Measurements from ENCODE around the gene PRKCA. TPM values are rescaled to one million over a fixed set of nuclear protein-coding genes. Genes with fewer than 3 reads are reported as not detected.
A peak's percentile ranks its signal among the peaks of the same experiment; 100 is the strongest.

Gene PRKCA
- total RNA-seq, 4 donors from 2014 or later: 55.8 to 90.7 (median 66.7) TPM

- H3K9me3 ChIP-seq: no peaks in the 10 kb centered on the region
- WGBS, 2 donors: 68 to 73% methylated on average over 7 of the region's 7 CpGs
- TF ChIP-seq EP300 (IDR thresholded peaks at IDR 0.05): no peak
- no peak for TF ChIP-seq POLR2A (IDR thresholded peaks at IDR 0.05)
- TF ChIP-seq, protein P1, sequence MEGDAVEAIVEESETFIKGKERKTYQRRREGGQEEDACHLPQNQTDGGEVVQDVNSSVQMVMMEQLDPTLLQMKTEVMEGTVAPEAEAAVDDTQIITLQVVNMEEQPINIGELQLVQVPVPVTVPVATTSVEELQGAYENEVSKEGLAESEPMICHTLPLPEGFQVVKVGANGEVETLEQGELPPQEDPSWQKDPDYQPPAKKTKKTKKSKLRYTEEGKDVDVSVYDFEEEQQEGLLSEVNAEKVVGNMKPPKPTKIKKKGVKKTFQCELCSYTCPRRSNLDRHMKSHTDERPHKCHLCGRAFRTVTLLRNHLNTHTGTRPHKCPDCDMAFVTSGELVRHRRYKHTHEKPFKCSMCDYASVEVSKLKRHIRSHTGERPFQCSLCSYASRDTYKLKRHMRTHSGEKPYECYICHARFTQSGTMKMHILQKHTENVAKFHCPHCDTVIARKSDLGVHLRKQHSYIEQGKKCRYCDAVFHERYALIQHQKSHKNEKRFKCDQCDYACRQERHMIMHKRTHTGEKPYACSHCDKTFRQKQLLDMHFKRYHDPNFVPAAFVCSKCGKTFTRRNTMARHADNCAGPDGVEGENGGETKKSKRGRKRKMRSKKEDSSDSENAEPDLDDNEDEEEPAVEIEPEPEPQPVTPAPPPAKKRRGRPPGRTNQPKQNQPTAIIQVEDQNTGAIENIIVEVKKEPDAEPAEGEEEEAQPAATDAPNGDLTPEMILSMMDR (IDR thresholded peaks at IDR 0.05): no peak
- H3K4me1 ChIP-seq: peaks cover 0 to 38% (median 5%) of the 10 kb centered on the region in 4 donors
- H3K27ac ChIP-seq: peak overlapping the region in 1 of 4 donors; percentile 39
- H3K27me3 ChIP-seq: no peaks in the 10 kb centered on the region
- no peak for DNase-seq (ENCODE audit: low spot score in 2 of 2)
- H3K36me3 ChIP-seq: peaks cover 0 to 16% (median 0%) of the 10 kb centered on the region in 3 donors
- H3K4me3 ChIP-seq: no peak overlapping the region
Measured at GRCh38 chr17:66387392-66387981, 85.1 kb downstream of the PRKCA start.

GRCh38 chr17:66392783-66393437 is 90.5 kb downstream of the PRKCA start:
- Histone ChIP-seq H3K4me3 (no peak overlapping the region), H3K27me3 (no peaks in the 10 kb centered on the region), H3K4me1 (peaks cover 0 to 28% (median 6%) of the 10 kb centered on the region in 4 donors), H3K9me3 (no peaks in the 10 kb centered on the region), H3K27ac (no peak overlapping the region), H3K36me3 (peaks cover 0 to 18% (median 0%) of the 10 kb centered on the region in 3 donors)
- 78 to 81% methylated on average over 7 of the region's 7 CpGs for WGBS, 2 donors
- TF ChIP-seq POLR2A (IDR thresholded peaks at IDR 0.05) (no peak), EP300 (IDR thresholded peaks at IDR 0.05) (no peak)
- TF ChIP-seq, protein P1 (IDR thresholded peaks at IDR 0.05): no peak
- DNase-seq (ENCODE audit: low spot score in 2 of 2): no peak

DNA sequence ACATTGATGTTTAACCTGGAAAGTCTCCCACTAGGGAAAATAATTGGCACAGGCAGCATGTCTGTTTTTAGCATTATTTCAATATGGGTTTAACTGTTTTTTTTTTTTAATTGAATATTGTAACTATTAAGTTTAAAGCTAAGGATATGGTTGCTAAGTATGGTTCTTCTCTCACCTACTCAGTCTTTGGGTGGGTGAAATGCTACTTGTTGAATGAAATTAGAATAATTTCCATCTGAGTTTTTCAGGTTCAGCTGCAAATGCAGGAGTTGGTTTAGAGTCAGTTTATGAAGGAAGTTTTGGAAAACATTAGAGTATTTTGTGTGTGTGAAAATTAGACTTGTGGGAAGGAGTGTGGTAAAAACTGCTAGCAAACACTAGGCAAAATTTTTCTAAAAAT is 93.5 kb downstream of the PRKCA start:
- no peak overlapping the region for H3K27ac ChIP-seq
- TF ChIP-seq POLR2A (IDR thresholded peaks at IDR 0.05): no peak
- peaks cover 0 to 28% (median 6%) of the 10 kb centered on the region in 4 donors for H3K4me1 ChIP-seq
- H3K36me3 ChIP-seq: peaks cover 0 to 2% (median 0%) of the 10 kb centered on the region in 3 donors
- no peak overlapping the region for H3K4me3 ChIP-seq
- H3K27me3 ChIP-seq: no peaks in the 10 kb centered on the region
- H3K9me3 ChIP-seq: no peaks in the 10 kb centered on the region
- DNase-seq (ENCODE audit: low spot score in 2 of 2): no peak

DNA sequence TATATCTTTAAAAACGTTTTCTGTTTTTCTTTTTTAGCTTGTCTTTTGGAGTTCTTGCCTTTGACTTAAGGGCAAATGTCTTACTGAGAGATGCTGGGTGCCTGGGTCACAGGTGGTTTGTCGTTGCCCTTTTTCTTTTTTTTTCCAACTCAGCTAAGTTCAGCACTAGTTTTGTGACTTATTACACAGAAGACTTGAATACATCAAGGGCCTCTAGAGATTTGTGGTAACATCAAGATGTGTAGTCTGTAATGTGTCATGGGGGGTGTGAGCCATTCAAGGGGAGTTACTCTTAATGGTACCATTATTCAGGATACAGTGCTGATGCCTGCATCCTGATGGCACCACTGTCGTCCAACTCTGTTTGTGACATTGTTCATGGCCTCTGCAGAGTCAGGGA is 95.1 kb downstream of the PRKCA start:
- WGBS, 2 donors: 70 to 71% methylated on average over 3 of the region's 3 CpGs

GRCh38 chr17:66398059-66398458 is 95.6 kb downstream of the PRKCA start:
- Histone ChIP-seq H3K4me1 (peaks cover 0 to 13% (median 0%) of the 10 kb centered on the region in 4 donors), H3K27ac (no peak overlapping the region), H3K36me3 (peaks cover 0 to 2% (median 0%) of the 10 kb centered on the region in 3 donors), H3K4me3 (no peak overlapping the region), H3K27me3 (no peaks in the 10 kb centered on the region), H3K9me3 (no peaks in the 10 kb centered on the region)
- TF ChIP-seq POLR2A (IDR thresholded peaks at IDR 0.05): no peak
- TF ChIP-seq EP300 (IDR thresholded peaks at IDR 0.05): no peak
- TF ChIP-seq, protein P1 (IDR thresholded peaks at IDR 0.05): no peak
- no peak for DNase-seq (ENCODE audit: low spot score in 2 of 2)
- 57 to 69% methylated on average over 4 of the region's 4 CpGs for WGBS, 2 donors

More for the DNA sequence above, 95.1 kb downstream of the PRKCA start:
- H3K9me3 ChIP-seq: no peaks in the 10 kb centered on the region
- no peak for DNase-seq (ENCODE audit: low spot score in 2 of 2)
- TF ChIP-seq EP300 (IDR thresholded peaks at IDR 0.05) (no peak), POLR2A (IDR thresholded peaks at IDR 0.05) (no peak)
- TF ChIP-seq, protein P1 (IDR thresholded peaks at IDR 0.05): no peak
- H3K27me3 ChIP-seq: no peaks in the 10 kb centered on the region
- H3K36me3 ChIP-seq: peaks cover 0 to 2% (median 0%) of the 10 kb centered on the region in 3 donors
- no peak overlapping the region for H3K27ac ChIP-seq
- peaks cover 0 to 19% (median under 1%) of the 10 kb centered on the region in 4 donors for H3K4me1 ChIP-seq
- no peak overlapping the region for H3K4me3 ChIP-seq
